ENCODE data around the gene NF1.
"Not testable (repeated sequence)": the region's sequence is repeated elsewhere in the genome, so short reads cannot be mapped to it uniquely, and the experiment has no call there.

Gene NF1

DNA sequence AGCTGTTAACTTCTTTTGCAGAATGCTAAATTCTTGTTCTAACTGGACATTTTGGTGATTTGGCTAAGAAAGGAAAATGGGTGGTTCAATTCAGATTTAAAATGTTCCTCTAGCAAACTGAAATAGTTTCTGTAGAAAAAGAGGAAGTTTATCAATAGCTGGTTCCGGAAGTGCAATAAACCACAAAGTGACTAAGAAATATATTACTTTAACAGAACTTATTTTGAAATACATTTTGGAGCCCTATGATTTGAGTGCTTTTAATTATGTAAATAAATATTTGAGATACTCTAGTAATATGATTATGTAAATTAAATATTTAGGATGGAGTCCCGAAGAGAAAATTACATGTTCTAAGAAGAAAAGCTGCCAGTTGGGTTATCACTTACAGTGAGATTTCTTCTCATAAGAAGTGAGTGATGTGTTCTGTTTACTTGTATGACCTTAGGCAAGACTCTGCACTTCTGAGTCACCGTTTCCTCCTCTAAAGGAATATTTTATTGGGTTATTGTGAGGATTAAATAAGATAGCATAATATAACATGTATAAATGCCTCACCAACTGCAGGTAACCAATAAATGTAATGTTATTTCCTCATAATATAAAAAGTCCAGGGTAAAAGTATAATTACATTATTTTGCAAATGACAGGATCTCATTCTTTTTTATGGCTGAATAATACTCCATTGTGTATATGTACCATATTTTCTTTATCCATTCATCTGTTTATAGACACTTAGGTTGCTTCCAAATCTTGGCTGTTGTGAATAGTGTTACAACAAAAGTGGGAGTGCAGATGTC is 219.4 kb downstream of the NF1 start, which contains the start of gene EVI2B:
EVI2B (minus strand) TSS at position 73 of the 800 bp plus-strand sequence. CDS start 8,445 bp downstream, outside the sequence.
- H3K27ac ChIP-seq, result peak within 1 kb of the TSS; percentile 84
- DNase-seq (ENCODE audit: low read depth, low spot score), result peak; percentile 69

DNA sequence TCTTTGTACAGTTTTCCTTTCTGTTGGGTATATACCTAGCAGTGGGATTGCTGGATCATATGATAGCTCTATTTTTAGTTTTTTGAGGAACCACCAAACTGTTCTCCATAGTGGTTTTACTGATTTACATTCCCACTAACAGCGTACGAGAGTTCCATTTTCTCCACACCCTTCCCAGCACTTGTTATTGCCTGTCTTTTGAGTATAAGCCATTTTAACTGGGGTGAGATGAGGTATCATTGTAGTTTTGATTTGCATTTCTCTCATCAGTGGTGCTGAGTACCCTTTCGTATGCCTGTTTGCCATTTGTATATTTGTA is 220.0 kb downstream of the NF1 start:
- no peak for DNase-seq (ENCODE audit: low read depth, low spot score)
- peak overlapping the region; percentile 84 for H3K27ac ChIP-seq

DNA sequence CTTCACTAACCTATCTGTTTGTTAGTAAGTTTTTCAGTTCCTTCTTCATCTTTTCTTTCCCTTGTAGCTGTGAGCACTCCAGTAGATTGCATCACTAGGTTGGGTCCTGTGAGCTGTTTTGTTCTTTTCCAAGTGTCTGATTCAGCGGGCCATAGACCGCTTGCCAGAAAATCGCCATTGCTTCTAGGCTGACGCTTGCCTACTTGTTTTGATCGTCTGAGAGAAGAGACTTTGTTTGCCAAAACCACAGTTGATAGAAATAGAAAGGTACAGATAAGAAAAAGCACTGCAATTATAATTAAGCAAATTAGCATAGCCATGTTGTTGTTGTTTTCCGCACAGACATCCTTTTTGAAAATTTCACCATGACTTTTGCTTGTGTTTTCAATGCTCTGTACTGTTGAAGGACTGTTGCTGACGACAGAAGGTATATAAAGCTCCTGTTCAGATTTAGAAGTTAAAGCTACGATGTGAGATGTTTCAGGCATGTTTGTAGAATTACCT is 223.6 kb downstream of the NF1 start:
- peak overlapping the region; percentile 35 for H3K27ac ChIP-seq
- no peak for DNase-seq (ENCODE audit: low read depth, low spot score)

GRCh38 chr17:31318851-31319661 is 224.3 kb downstream of the NF1 start:
- no peak overlapping the region for H3K27ac ChIP-seq
- DNase-seq (ENCODE audit: low read depth, low spot score), result no peak

DNA sequence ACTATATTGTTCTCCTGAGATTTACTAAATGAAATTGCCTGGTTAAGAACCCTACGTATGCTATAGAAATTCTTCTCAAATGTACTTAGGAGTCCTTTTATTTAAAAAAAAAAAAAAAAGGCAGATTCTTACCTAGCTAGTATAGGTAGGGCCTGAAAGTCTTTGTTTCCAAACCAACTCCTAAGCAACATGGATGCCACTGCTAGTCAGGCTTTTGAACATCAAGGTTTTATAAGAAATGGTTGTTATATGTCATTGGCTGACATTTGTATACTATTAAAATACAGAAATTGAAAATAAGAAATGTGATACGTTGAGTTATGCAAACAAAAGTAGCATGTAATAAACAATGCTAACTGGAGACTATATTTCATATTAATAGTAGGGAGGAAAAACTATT is 225.5 kb downstream of the NF1 start:
- H3K27ac ChIP-seq, result no peak overlapping the region
- no peak for DNase-seq (ENCODE audit: low read depth, low spot score)

DNA sequence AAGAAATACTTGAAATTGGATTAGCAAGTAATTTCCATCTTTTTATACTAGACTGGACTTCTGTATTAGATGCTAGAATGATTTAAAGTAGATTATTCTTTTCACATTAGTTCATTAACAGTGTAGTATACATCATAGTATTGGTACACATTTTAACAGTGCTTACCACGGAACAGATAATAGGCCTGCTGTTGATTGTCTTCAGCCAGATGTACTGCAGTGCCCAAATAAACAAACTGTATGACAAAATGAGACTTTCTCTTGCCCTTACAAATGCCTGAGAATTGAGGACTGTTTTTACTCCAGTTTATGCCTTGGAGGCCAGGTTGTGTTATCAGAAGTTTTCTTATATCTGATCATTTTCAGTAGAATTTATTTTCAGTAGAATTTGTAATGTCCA is 226.0 kb downstream of the NF1 start:
- H3K27ac ChIP-seq, result peak overlapping the region; percentile 24
- DNase-seq (ENCODE audit: low read depth, low spot score), result no peak

GRCh38 chr17:31321481-31321880 is 226.7 kb downstream of the NF1 start, which contains the start of gene EVI2A:
EVI2A (minus strand) TSS chr17:31321622; CDS start chr17:31319013, 2,609 bp downstream.
- no peak for DNase-seq (ENCODE audit: low read depth, low spot score)
- peak within 1 kb of the TSS; percentile 24 for H3K27ac ChIP-seq

DNA sequence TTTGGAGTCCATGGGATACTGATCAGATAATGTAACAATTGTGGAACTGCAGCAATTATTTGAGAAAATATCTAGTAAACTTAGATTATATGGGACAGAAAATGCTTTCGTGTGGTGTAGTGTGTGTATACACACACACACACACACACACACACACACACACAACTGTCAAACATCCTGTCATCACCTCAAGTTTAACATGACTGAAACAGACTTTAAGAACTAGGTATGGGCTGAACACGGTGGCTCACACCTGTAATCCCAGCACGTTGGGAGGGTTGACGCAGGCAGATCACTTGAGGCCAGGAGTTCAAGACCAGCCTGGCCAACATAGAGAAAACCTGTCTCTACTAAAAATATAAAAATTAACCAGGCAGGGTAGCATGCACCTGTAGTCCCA is 227.2 kb downstream of the NF1 start:
- no peak for DNase-seq (ENCODE audit: low read depth, low spot score)
- H3K27ac ChIP-seq, result no peak overlapping the region

- no peak for DNase-seq (ENCODE audit: low read depth, low spot score)
- no peak overlapping the region for H3K27ac ChIP-seq
Measured at GRCh38 chr17:31323551-31323950, 228.8 kb downstream of the NF1 start.

GRCh38 chr17:31327534-31328159 is 232.9 kb downstream of the NF1 start:
- H3K27ac ChIP-seq, result peak overlapping the region; percentile 39

GRCh38 chr17:31328160-31328535 is 233.4 kb downstream of the NF1 start:
- DNase-seq (ENCODE audit: low read depth, low spot score), result no peak
- peak overlapping the region; percentile 39 for H3K27ac ChIP-seq

More at GRCh38 chr17:31327534-31328159, 232.9 kb downstream of the NF1 start:
- DNase-seq (ENCODE audit: low read depth, low spot score), result no peak

GRCh38 chr17:31329221-31329620 is 234.4 kb downstream of the NF1 start:
- DNase-seq (ENCODE audit: low read depth, low spot score), result no peak
- no peak overlapping the region for H3K27ac ChIP-seq

- H3K27ac ChIP-seq, result peak overlapping the region; percentile 5
- peak; percentile 39 for DNase-seq (ENCODE audit: low read depth, low spot score)
Measured at GRCh38 chr17:31339906-31340661, 245.3 kb downstream of the NF1 start.

DNA sequence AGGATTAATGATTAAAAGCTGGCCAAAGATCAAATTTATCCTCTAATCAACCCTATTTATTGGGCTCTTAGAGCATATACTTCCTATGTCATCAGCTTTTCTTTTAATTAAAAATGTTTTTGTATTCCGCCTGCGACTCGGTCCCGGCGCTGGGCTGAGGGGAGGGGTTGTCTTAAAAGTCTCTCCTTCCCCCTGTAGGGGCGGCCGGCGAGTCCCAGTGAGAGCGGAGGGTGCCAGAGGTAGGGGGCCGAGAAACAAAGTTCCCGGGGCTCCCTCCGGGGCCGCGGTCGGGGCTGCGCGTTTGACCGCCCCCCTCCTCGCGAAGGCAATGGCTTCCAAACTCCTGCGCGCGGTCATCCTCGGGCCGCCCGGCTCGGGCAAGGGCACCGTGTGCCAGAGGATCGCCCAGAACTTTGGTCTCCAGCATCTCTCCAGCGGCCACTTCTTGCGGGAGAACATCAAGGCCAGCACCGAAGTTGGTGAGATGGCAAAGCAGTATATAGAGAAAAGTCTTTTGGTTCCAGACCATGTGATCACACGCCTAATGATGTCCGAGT is 250.5 kb downstream of the NF1 start:
- not testable (repeated sequence) for DNase-seq (ENCODE audit: low read depth, low spot score)

DNA sequence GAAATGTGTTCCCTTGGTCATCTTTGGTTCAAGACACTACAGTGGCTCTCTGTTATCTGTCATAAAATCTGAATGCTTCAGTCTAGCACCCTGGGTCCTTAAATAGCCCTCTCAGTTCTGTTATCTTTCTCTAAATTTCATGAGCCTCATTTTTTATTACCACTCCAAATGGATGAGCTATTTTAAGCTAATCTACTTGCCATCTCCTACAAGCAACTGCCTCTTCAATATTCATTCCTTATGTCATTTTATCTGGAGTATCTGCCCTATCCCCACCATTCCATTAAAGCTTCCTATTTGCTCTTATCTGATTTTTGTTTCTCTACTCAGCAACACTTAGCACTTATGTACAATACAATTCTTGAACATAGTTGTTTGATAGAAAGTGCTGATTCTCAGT is 254.7 kb downstream of the NF1 start:
- DNase-seq (ENCODE audit: low read depth, low spot score), result no peak
- H3K27ac ChIP-seq, result no peak overlapping the region

More for the DNA sequence above, 250.5 kb downstream of the NF1 start:
- H3K27ac ChIP-seq, result not testable (repeated sequence)

- no peak overlapping the region for H3K27ac ChIP-seq
- DNase-seq (ENCODE audit: low read depth, low spot score), result no peak
Measured at GRCh38 chr17:31355935-31356334, 261.2 kb downstream of the NF1 start.

DNA sequence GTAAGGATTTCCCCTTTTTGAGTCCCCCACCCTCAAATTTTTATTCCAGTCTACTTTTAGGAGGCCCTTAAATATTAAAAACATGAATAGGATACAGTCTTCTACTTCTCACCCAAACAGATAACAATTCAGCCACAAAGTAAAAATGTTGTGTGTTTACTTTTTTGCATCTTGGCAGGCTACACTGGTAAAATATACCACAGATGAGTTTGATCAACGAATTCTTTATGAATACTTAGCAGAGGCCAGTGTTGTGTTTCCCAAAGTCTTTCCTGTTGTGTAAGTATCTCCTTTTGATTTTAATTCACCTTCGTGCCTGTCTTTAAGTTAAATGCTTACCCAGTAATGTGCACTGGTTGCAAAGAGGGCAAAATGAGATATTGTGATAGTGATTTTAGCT is 262.3 kb downstream of the NF1 start:
- DNase-seq (ENCODE audit: low read depth, low spot score), result no peak
- H3K27ac ChIP-seq, result no peak overlapping the region

DNA sequence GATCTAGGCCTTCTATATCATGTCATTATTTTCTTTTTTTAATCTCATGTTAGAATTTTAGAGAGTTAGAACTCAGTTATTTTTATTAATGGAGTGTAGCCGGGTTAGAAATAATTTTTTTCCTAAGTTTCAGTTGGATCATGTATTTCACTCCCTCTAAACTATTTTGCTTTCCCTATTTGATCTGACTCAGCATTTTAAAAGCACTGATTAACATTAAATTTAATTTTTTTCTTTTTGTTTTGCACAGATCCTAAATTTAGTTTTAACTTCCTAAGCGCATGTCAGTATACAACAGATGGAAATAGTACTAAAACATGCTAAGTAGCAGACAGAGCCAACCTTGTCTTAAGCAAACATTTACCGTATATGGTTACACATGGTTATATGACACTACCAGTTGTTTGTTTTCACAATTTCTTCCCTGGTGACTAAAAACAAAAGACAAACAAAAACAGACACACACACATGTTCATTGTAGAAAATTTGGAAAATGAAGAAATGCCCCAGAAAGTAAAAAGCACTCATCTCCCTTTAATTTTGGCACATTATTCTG is 263.1 kb downstream of the NF1 start:
- no peak overlapping the region for H3K27ac ChIP-seq
- DNase-seq (ENCODE audit: low read depth, low spot score), result no peak

- no peak for DNase-seq (ENCODE audit: low read depth, low spot score)
- no peak overlapping the region for H3K27ac ChIP-seq
Measured at GRCh38 chr17:31364012-31364411, 269.2 kb downstream of the NF1 start.

Data from epithelial cell of prostate (primary cell).